Panc1 (cell line): ENCODE data around the gene LCT. TPM values are rescaled to one million over a fixed set of nuclear protein-coding genes. Genes with fewer than 3 reads are reported as not detected.

Experiments used
- ATAC-seq: fragments of 200-7000 bp; cut with Tn5 transposase; 2 replicates; pipeline ENCODE4 v1.9.1; 2020; ENCODE audit warnings: mild to moderate bottlenecking, moderate library complexity
- BruUV-seq: library from RNA; stranded (reverse); fragments of 400-500 nt; replicated peaks from 2 replicates; lab custom pipeline; 2021; lab: Mats Ljungman, UMichigan
- CTCF ChIA-PET: fragments of 300-600 bp; sonication (Branson Sonifier 250); formaldehyde crosslinking; loops from one replicate; lab custom pipeline; 2022; ENCODE audit warnings: antibody characterized with exemption; lab: Charles Lee
- POLR2A ChIA-PET: fragments of 300-600 bp; sonication (Branson Sonifier 250); formaldehyde crosslinking; loops from one replicate; lab custom pipeline; 2022; ENCODE audit warnings: antibody characterized with exemption; lab: Charles Lee
- DNase-seq: peaks from one replicate; pipeline ENCODE4 v3.0.0-alpha.2; 2010; ENCODE audit warnings: low read depth, low spot score
- H3K27ac ChIP-seq: 2 replicates; pipeline ENCODE4 v1.5.1; 2011; ENCODE audit warnings: mild to moderate bottlenecking, low read length, inconsistent platforms
- H3K27me3 ChIP-seq: fragments of 200-500 bp; sonication (Bioruptor generic); 2 replicates; pipeline ENCODE4 v1.6.0; 2014; ENCODE audit warnings: low read length, inconsistent platforms; ENCODE audit not compliant: control insufficient read depth, insufficient read depth
- H3K36me3 ChIP-seq: fragments of 200-500 bp; sonication (Bioruptor generic); 2 replicates; pipeline ENCODE4 v1.5.1; 2014; ENCODE audit warnings: inconsistent platforms, mild to moderate bottlenecking, low read length, moderate library complexity; ENCODE audit not compliant: control insufficient read depth, insufficient read depth
- H3K4me1 ChIP-seq: 2 replicates; pipeline ENCODE4 v1.5.1; 2011; ENCODE audit warnings: inconsistent platforms, mild to moderate bottlenecking, low read length, moderate library complexity; ENCODE audit not compliant: control insufficient read depth, insufficient read depth
- H3K4me3 ChIP-seq, 2 experiments: 2 replicates each; pipeline ENCODE4 v1.5.1; 2011 to 2012; ENCODE audit warnings: low read depth in 2 of 2, low read length in 2 of 2, mild to moderate bottlenecking in 2 of 2, inconsistent platforms in 1 of 2, moderate library complexity in 1 of 2
- H3K9me3 ChIP-seq: fragments of 200-500 bp; sonication (Bioruptor generic); 2 replicates; pipeline ENCODE4 v1.5.1; 2014; ENCODE audit warnings: low read depth, mild to moderate bottlenecking, inconsistent platforms, low read length, moderate library complexity; ENCODE audit not compliant: control insufficient read depth, insufficient read depth
- POLR2AphosphoS5 ChIP-seq: IDR thresholded peaks from 2 replicates; pipeline ENCODE4 v1.6.1; 2012; ENCODE audit warnings: mild to moderate bottlenecking, low read depth, low read length, moderate library complexity
- SIN3A ChIP-seq: IDR thresholded peaks from 2 replicates; pipeline ENCODE4 v1.6.1; 2012; ENCODE audit warnings: low read depth, mild to moderate bottlenecking, low read length, moderate library complexity, borderline replicate concordance; ENCODE audit not compliant: insufficient read depth
- TCF7L2 ChIP-seq: IDR thresholded peaks from 2 replicates; pipeline ENCODE4 v1.6.1; 2011; ENCODE audit warnings: mild to moderate bottlenecking, low read depth, low read length, inconsistent platforms
- in situ Hi-C: cut with HindIII; loops from 2 replicates; pipeline ENCODE4 v1.10.0; 2016; ENCODE audit warnings: low sequenced_read_pairs, low pct_unique_long_range_greater_than_20kb
- intact Hi-C: fragments of 100-400 bp; cut with micrococcal nuclease; formaldehyde crosslinking; loops from one replicate; pipeline ENCODE4 v1.10.0; 2022; ENCODE audit not compliant: unreplicated experiment
- total RNA-seq: library from RNA; stranded (reverse); gene quantifications from one replicate; pipeline ENCODE4 v1.2.1, GENCODE V29; 2021; ENCODE audit not compliant: unreplicated experiment
- TF ChIP-seq, protein P1 (sequence below): fragments of 450-650 bp; IDR thresholded peaks from 2 replicates; pipeline ENCODE4 v1.5.1; 2017; ENCODE audit warnings: mild to moderate bottlenecking
- TF ChIP-seq, protein P2 (sequence below), 2 experiments: IDR thresholded peaks; 2 replicates each; pipeline ENCODE4 v1.6.1; 2011 to 2012; ENCODE audit warnings: low read depth in 2 of 2, control low read depth in 1 of 2, low read length in 1 of 2, mild to moderate bottlenecking in 1 of 2, moderate library complexity in 1 of 2; ENCODE audit not compliant: insufficient read depth in 1 of 2

The LCT gene
- total RNA-seq, 1 experiment from 2014 or later: not detected

DNA sequence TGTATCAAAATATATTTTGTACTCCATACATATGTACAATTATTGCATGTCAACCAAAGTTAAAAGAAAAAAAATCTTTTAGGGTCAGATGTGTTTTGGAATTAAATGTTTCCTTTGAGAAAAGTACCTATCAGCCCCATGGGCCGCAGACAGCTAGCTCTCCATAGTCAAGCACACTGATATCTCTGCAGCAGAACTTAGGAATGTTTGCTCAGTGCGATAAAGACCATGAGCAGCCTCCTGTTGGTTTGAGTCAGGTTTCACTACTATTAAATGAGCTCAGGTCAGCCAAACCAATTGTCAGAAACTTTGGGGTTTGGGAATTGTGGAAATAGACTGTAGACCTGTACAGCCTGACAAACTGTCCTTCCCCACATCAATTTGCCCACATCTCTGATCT is 33.7 kb downstream of the LCT start:
- BruUV-seq: no TSS peak
- no peaks in the 10 kb centered on the region for H3K36me3 ChIP-seq
- in situ Hi-C loops: no loop called here
- ChIA-PET POLR2A (no interaction called here), CTCF (no interaction called here)
- H3K27ac ChIP-seq: no peak overlapping the region
- no peak for ATAC-seq
- H3K4me1 ChIP-seq: no peaks in the 10 kb centered on the region
- intact Hi-C loops: no loop called here
- no peak overlapping the region for H3K4me3 ChIP-seq
- TF ChIP-seq, protein P1, sequence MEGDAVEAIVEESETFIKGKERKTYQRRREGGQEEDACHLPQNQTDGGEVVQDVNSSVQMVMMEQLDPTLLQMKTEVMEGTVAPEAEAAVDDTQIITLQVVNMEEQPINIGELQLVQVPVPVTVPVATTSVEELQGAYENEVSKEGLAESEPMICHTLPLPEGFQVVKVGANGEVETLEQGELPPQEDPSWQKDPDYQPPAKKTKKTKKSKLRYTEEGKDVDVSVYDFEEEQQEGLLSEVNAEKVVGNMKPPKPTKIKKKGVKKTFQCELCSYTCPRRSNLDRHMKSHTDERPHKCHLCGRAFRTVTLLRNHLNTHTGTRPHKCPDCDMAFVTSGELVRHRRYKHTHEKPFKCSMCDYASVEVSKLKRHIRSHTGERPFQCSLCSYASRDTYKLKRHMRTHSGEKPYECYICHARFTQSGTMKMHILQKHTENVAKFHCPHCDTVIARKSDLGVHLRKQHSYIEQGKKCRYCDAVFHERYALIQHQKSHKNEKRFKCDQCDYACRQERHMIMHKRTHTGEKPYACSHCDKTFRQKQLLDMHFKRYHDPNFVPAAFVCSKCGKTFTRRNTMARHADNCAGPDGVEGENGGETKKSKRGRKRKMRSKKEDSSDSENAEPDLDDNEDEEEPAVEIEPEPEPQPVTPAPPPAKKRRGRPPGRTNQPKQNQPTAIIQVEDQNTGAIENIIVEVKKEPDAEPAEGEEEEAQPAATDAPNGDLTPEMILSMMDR: no peak
- TF ChIP-seq, protein P2, sequence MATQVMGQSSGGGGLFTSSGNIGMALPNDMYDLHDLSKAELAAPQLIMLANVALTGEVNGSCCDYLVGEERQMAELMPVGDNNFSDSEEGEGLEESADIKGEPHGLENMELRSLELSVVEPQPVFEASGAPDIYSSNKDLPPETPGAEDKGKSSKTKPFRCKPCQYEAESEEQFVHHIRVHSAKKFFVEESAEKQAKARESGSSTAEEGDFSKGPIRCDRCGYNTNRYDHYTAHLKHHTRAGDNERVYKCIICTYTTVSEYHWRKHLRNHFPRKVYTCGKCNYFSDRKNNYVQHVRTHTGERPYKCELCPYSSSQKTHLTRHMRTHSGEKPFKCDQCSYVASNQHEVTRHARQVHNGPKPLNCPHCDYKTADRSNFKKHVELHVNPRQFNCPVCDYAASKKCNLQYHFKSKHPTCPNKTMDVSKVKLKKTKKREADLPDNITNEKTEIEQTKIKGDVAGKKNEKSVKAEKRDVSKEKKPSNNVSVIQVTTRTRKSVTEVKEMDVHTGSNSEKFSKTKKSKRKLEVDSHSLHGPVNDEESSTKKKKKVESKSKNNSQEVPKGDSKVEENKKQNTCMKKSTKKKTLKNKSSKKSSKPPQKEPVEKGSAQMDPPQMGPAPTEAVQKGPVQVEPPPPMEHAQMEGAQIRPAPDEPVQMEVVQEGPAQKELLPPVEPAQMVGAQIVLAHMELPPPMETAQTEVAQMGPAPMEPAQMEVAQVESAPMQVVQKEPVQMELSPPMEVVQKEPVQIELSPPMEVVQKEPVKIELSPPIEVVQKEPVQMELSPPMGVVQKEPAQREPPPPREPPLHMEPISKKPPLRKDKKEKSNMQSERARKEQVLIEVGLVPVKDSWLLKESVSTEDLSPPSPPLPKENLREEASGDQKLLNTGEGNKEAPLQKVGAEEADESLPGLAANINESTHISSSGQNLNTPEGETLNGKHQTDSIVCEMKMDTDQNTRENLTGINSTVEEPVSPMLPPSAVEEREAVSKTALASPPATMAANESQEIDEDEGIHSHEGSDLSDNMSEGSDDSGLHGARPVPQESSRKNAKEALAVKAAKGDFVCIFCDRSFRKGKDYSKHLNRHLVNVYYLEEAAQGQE (IDR thresholded peaks at IDR 0.05; ENCODE audit: insufficient read depth in 1 of 2, low read depth in 2 of 2, low read length in 1 of 2): no peak
- TF ChIP-seq TCF7L2 (no peak), POLR2AphosphoS5 (no peak), SIN3A (no peak)
- no peak for DNase-seq
- H3K9me3 ChIP-seq: no peaks in the 10 kb centered on the region
- H3K27me3 ChIP-seq: no peaks in the 10 kb centered on the region

- in situ Hi-C loops: no loop called here
- ATAC-seq: no peak
- TF ChIP-seq, protein P2 (IDR thresholded peaks at IDR 0.05; ENCODE audit: insufficient read depth in 1 of 2, low read depth in 2 of 2, low read length in 1 of 2): no peak
- no peak for TF ChIP-seq POLR2AphosphoS5
- TF ChIP-seq, protein P1: no peak
Observed at GRCh38 chr2:135802350-135802749, 34.6 kb downstream of the LCT start.

More at GRCh38 chr2:135802350-135802749, 34.6 kb downstream of the LCT start:
- ChIA-PET POLR2A (no interaction called here), CTCF (no interaction called here)
- Histone ChIP-seq H3K27ac (no peak overlapping the region), H3K4me3 (no peak overlapping the region), H3K4me1 (no peaks in the 10 kb centered on the region), H3K9me3 (no peaks in the 10 kb centered on the region), H3K27me3 (no peaks in the 10 kb centered on the region), H3K36me3 (no peaks in the 10 kb centered on the region)
- intact Hi-C loops: no loop called here
- no peak for DNase-seq
- no TSS peak for BruUV-seq
